Measurements from ENCODE around the gene CSF1R. TPM values are rescaled to one million over a fixed set of nuclear protein-coding genes. Genes with fewer than 3 reads are reported as not detected.

The CSF1R gene
- 0.06 to 0.33 TPM (median 0.15 TPM) in 4 of 5 replicates, not detected in the other for total RNA-seq (2022; extraction: Qiagen RNA extraction; ENCODE audit: low read depth)

GRCh38 chr5:150085950-150086715 is at the start of gene CSF1R:
TSS of gene CSF1R (minus strand) at chr5:150086554. CDS start at chr5:150086427, 127 bp downstream.

Other genes with a start within 250 kb of the CSF1R start
- 0.19 to 0.38 TPM (median 0.25 TPM) in 5 replicates for gene PDE6A, start 141.8 kb downstream of the CSF1R start, total RNA-seq (2022; extraction: Qiagen RNA extraction; ENCODE audit: low read depth)
- gene SLC26A2, start 125.8 kb downstream of the CSF1R start, total RNA-seq (2022; extraction: Qiagen RNA extraction; ENCODE audit: low read depth): 24.1 to 59.9 TPM (median 50.6 TPM) in 5 replicates
- gene TIGD6, start 85.9 kb downstream of the CSF1R start, total RNA-seq (2022; extraction: Qiagen RNA extraction; ENCODE audit: low read depth): 5.2 to 8.2 TPM (median 5.8 TPM) in 5 replicates
- 25.1 to 34.0 TPM (median 32.9 TPM) in 5 replicates for gene HMGXB3, start 85.8 kb downstream of the CSF1R start, total RNA-seq (2022; extraction: Qiagen RNA extraction; ENCODE audit: low read depth)
- 0.13 to 1.0 TPM (median 0.47 TPM) in 5 replicates for gene PDGFRB, start 69.3 kb upstream of the CSF1R start, total RNA-seq (2022; extraction: Qiagen RNA extraction; ENCODE audit: low read depth)
- gene CDX1, start 80.2 kb upstream of the CSF1R start, total RNA-seq (2022; extraction: Qiagen RNA extraction; ENCODE audit: low read depth): not detected in 5 replicates
- gene SLC6A7, start 103.5 kb upstream of the CSF1R start, total RNA-seq (2022; extraction: Qiagen RNA extraction; ENCODE audit: low read depth): 0.04 TPM in 2 of 5 replicates, not detected in the others
- gene CAMK2A, start 203.2 kb upstream of the CSF1R start, total RNA-seq (2022; extraction: Qiagen RNA extraction; ENCODE audit: low read depth): 0.69 to 1.1 TPM (median 0.98 TPM) in 5 replicates
- 22.1 to 46.5 TPM (median 38.3 TPM) in 5 replicates for gene ARSI, start 216.4 kb upstream of the CSF1R start, total RNA-seq (2022; extraction: Qiagen RNA extraction; ENCODE audit: low read depth)

Measured in A549 treated with ZK216348 at 1 μM for 4 hours (cell line).